ENCODE data around the gene PTPRD.

GRCh38 chr9:10135553-10135952 lies 477.2 kb downstream of the PTPRD start:
- TF ChIP-seq ZNF274 (IDR thresholded peaks at IDR 0.05; ENCODE audit: low read depth, low read length) (no peak), SUZ12 (IDR thresholded peaks at IDR 0.05; ENCODE audit: extremely low read depth, insufficient read depth, insufficient read length) (no peak)
